Suppressor macrophage (primary cell): ENCODE data around the gene TNNT2.
A peak's percentile ranks its signal among the peaks of the same experiment; 100 is the strongest.

Source experiments
- DNase-seq, 4 experiments: peaks; one replicate each; pipeline ENCODE4 v3.0.0-alpha.2; 2020 to 2022

TNNT2 gene

GRCh38 chr1:201354901-201355295, 22.6 kb downstream of the TNNT2 start:
- no peak for DNase-seq

- no peak for DNase-seq
These were observed 23.2 kb downstream of the TNNT2 start for GRCh38 chr1:201354151-201354900.

- DNase-seq, result no peak
These were observed 24.1 kb downstream of the TNNT2 start for GRCh38 chr1:201353186-201353940.

- DNase-seq, result no peak
These were observed 25.9 kb downstream of the TNNT2 start for GRCh38 chr1:201351617-201352016.

GRCh38 chr1:201350884-201351283, 26.6 kb downstream of the TNNT2 start:
- DNase-seq, result no peak

GRCh38 chr1:201350361-201350725, 27.1 kb downstream of the TNNT2 start:
- no peak for DNase-seq

- no peak for DNase-seq
These were observed 28.4 kb downstream of the TNNT2 start for GRCh38 chr1:201349092-201349491.

- peak; percentile 59 to 69 (median 66) for DNase-seq
These were observed 29.3 kb downstream of the TNNT2 start for GRCh38 chr1:201348211-201348566.

- no peak for DNase-seq
These were observed 29.8 kb downstream of the TNNT2 start for GRCh38 chr1:201347498-201348210.

GRCh38 chr1:201346987-201347386, 30.5 kb downstream of the TNNT2 start:
- no peak for DNase-seq

GRCh38 chr1:201346337-201346939, 31.0 kb downstream of the TNNT2 start:
- peak; percentile 51 to 67 (median 58) for DNase-seq

- no peak for DNase-seq
These were observed 32.5 kb downstream of the TNNT2 start for GRCh38 chr1:201345081-201345355.

GRCh38 chr1:201344206-201345080, 33.0 kb downstream of the TNNT2 start:
- DNase-seq, result no peak

GRCh38 chr1:201341377-201341776, 36.1 kb downstream of the TNNT2 start:
- no peak for DNase-seq

- DNase-seq, result no peak
These were observed 40.6 kb downstream of the TNNT2 start for GRCh38 chr1:201336711-201337450.

- no peak for DNase-seq
These were observed 41.6 kb downstream of the TNNT2 start for GRCh38 chr1:201335901-201336300.

- DNase-seq, result no peak
These were observed 42.2 kb downstream of the TNNT2 start for GRCh38 chr1:201335174-201335870.

GRCh38 chr1:201334325-201335173, 42.9 kb downstream of the TNNT2 start:
- no peak for DNase-seq

GRCh38 chr1:201332616-201333335, 44.7 kb downstream of the TNNT2 start:
- no peak for DNase-seq
